ENCODE results near the gene ACOD1. TPM values are rescaled to one million over a fixed set of nuclear protein-coding genes. Genes with fewer than 3 reads are reported as not detected.
"Not testable (repeated sequence)": the region's sequence is repeated elsewhere in the genome, so short reads cannot be mapped to it uniquely, and the experiment has no call there.

The ACOD1 gene
- total RNA-seq, 2 experiments from 2014 or later = not detected

GRCh38 chr13:76955661-76956060, 7.3 kb downstream of the ACOD1 start:
- POLR2A ChIA-PET = no interaction called here
- CTCF ChIA-PET = interaction anchor here (0.9 kb wide), 1 partner anchor 24 kb away, joined by 3 read pairs; no protein-coding TSS in a partner anchor

GRCh38 chr13:76958841-76959432, 10.6 kb downstream of the ACOD1 start:
- peaks cover 3% of the 10 kb centered on the region for H3K27me3 Mint-ChIP-seq
- H3K27ac Mint-ChIP-seq = no peak overlapping the region
- no peak for DNase-seq
- H3K4me1 Mint-ChIP-seq (ENCODE audit: low read depth) = no peaks in the 10 kb centered on the region
- H3K36me3 Mint-ChIP-seq = no peaks in the 10 kb centered on the region
- H3K4me3 Mint-ChIP-seq = no peak overlapping the region
- CTCF ChIA-PET = no interaction called here
- POLR2A ChIA-PET = no interaction called here
- intact Hi-C loops (cut with micrococcal nuclease) = no loop called here
- H3K9me3 Mint-ChIP-seq = peaks cover 31% of the 10 kb centered on the region

More at GRCh38 chr13:76955661-76956060, 7.3 kb downstream of the ACOD1 start:
- intact Hi-C loops (cut with micrococcal nuclease) = no loop called here
- Mint-ChIP-seq H3K4me3 (no peak overlapping the region), H3K9me3 (peaks cover 20% of the 10 kb centered on the region), H3K4me1 (ENCODE audit: low read depth) (no peaks in the 10 kb centered on the region), H3K27ac (no peak overlapping the region), H3K27me3 (peaks cover 12% of the 10 kb centered on the region), H3K36me3 (no peaks in the 10 kb centered on the region)
- DNase-seq = no peak

- CTCF ChIA-PET; H3K4me3 Mint-ChIP-seq; H3K4me1 Mint-ChIP-seq (ENCODE audit: low read depth); H3K36me3 Mint-ChIP-seq; H3K27me3 Mint-ChIP-seq; H3K27ac Mint-ChIP-seq; DNase-seq; intact Hi-C loops (cut with micrococcal nuclease); POLR2A ChIA-PET: not testable (repeated sequence)
- H3K9me3 Mint-ChIP-seq = peaks cover 31% of the 10 kb centered on the region
Observed at GRCh38 chr13:76959734-76960133, 11.4 kb downstream of the ACOD1 start.

GRCh38 chr13:76965759-76966421, 17.6 kb downstream of the ACOD1 start:
- DNase-seq = no peak
- POLR2A ChIA-PET = no interaction called here
- CTCF ChIA-PET = interaction anchor here (1.0 kb wide), 1 partner anchor 14 kb away, joined by 3 read pairs; no protein-coding TSS in a partner anchor
- intact Hi-C loops (cut with micrococcal nuclease) = no loop called here
- Mint-ChIP-seq H3K27me3 (peaks cover 5% of the 10 kb centered on the region), H3K9me3 (peaks cover 9% of the 10 kb centered on the region), H3K36me3 (no peaks in the 10 kb centered on the region), H3K4me1 (ENCODE audit: low read depth) (no peaks in the 10 kb centered on the region), H3K27ac (no peak overlapping the region), H3K4me3 (no peak overlapping the region)

GRCh38 chr13:76967031-76967430, 18.7 kb downstream of the ACOD1 start:
- Mint-ChIP-seq H3K4me3 (no peak overlapping the region), H3K27me3 (peaks cover 7% of the 10 kb centered on the region), H3K27ac (no peak overlapping the region), H3K9me3 (no peaks in the 10 kb centered on the region), H3K4me1 (ENCODE audit: low read depth) (no peaks in the 10 kb centered on the region), H3K36me3 (no peaks in the 10 kb centered on the region)
- intact Hi-C loops (cut with micrococcal nuclease) = no loop called here
- no peak for DNase-seq
- POLR2A ChIA-PET = no interaction called here
- CTCF ChIA-PET = interaction anchor here (1.0 kb wide), 1 partner anchor 13 kb away, joined by 3 read pairs; no protein-coding TSS in a partner anchor

- CTCF ChIA-PET = no interaction called here
- Mint-ChIP-seq H3K4me1 (ENCODE audit: low read depth) (peaks cover 3% of the 10 kb centered on the region), H3K4me3 (no peak overlapping the region), H3K27ac (no peak overlapping the region), H3K27me3 (peaks cover 12% of the 10 kb centered on the region), H3K36me3 (no peaks in the 10 kb centered on the region), H3K9me3 (no peaks in the 10 kb centered on the region)
- POLR2A ChIA-PET = no interaction called here
- intact Hi-C loops (cut with micrococcal nuclease) = no loop called here
- DNase-seq = no peak
Observed at GRCh38 chr13:76968041-76968440, 19.7 kb downstream of the ACOD1 start.

- peaks cover 15% of the 10 kb centered on the region for H3K27me3 Mint-ChIP-seq
- POLR2A ChIA-PET = no interaction called here
Observed at GRCh38 chr13:76969488-76970365, 21.4 kb downstream of the ACOD1 start.

GRCh38 chr13:76971215-76971614, 22.9 kb downstream of the ACOD1 start:
- intact Hi-C loops (cut with micrococcal nuclease) = no loop called here
- no peak overlapping the region for H3K4me3 Mint-ChIP-seq
- no peaks in the 10 kb centered on the region for H3K36me3 Mint-ChIP-seq
- ChIA-PET POLR2A (interaction anchor here (1.1 kb wide), 1 partner anchor 9 kb away, joined by 3 read pairs; no protein-coding TSS in a partner anchor), CTCF (interaction anchor here (0.9 to 1.1 kb wide), 2 partner anchors 9 to 46 kb away, joined by 4 to 6 read pairs; no protein-coding TSS in a partner anchor)
- no peak for DNase-seq
- peaks cover 16% of the 10 kb centered on the region for H3K27me3 Mint-ChIP-seq
- H3K27ac Mint-ChIP-seq = no peak overlapping the region
- H3K9me3 Mint-ChIP-seq = no peaks in the 10 kb centered on the region
- H3K4me1 Mint-ChIP-seq (ENCODE audit: low read depth) = peaks cover 3% of the 10 kb centered on the region

More at GRCh38 chr13:76969488-76970365, 21.4 kb downstream of the ACOD1 start:
- peaks cover 3% of the 10 kb centered on the region for H3K4me1 Mint-ChIP-seq (ENCODE audit: low read depth)
- CTCF ChIA-PET = interaction anchor here (1.1 to 1.5 kb wide), 3 partner anchors 11 to 67 kb away, joined by 4 to 12 read pairs (median 4); no protein-coding TSS in a partner anchor
- no peak for DNase-seq
- H3K27ac Mint-ChIP-seq = no peak overlapping the region
- intact Hi-C loops (cut with micrococcal nuclease) = no loop called here
- H3K9me3 Mint-ChIP-seq = no peaks in the 10 kb centered on the region
- no peaks in the 10 kb centered on the region for H3K36me3 Mint-ChIP-seq
- no peak overlapping the region for H3K4me3 Mint-ChIP-seq

GRCh38 chr13:76971851-76972829, 23.8 kb downstream of the ACOD1 start:
- no peaks in the 10 kb centered on the region for H3K36me3 Mint-ChIP-seq
- CTCF ChIA-PET = no interaction called here
- H3K4me3 Mint-ChIP-seq = no peak overlapping the region
- POLR2A ChIA-PET = no interaction called here
- no peaks in the 10 kb centered on the region for H3K9me3 Mint-ChIP-seq
- no peak for DNase-seq
- H3K27me3 Mint-ChIP-seq = peaks cover 18% of the 10 kb centered on the region
- no peak overlapping the region for H3K27ac Mint-ChIP-seq
- intact Hi-C loops (cut with micrococcal nuclease) = no loop called here
- peaks cover 7% of the 10 kb centered on the region for H3K4me1 Mint-ChIP-seq (ENCODE audit: low read depth)

- no peaks in the 10 kb centered on the region for H3K36me3 Mint-ChIP-seq
- no peak overlapping the region for H3K4me3 Mint-ChIP-seq
- intact Hi-C loops (cut with micrococcal nuclease) = no loop called here
- no peak for DNase-seq
- H3K9me3 Mint-ChIP-seq = no peaks in the 10 kb centered on the region
- CTCF ChIA-PET = no interaction called here
- POLR2A ChIA-PET = interaction anchor here (1.1 kb wide), 1 partner anchor 16 kb away, joined by 3 read pairs; no protein-coding TSS in a partner anchor
- H3K4me1 Mint-ChIP-seq (ENCODE audit: low read depth) = peaks cover 7% of the 10 kb centered on the region
- H3K27ac Mint-ChIP-seq = no peak overlapping the region
- H3K27me3 Mint-ChIP-seq = peaks cover 17% of the 10 kb centered on the region
Observed at GRCh38 chr13:76973920-76974617, 25.8 kb downstream of the ACOD1 start.

GRCh38 chr13:76974618-76974975, 26.3 kb downstream of the ACOD1 start:
- Mint-ChIP-seq H3K27me3 (peaks cover 18% of the 10 kb centered on the region), H3K9me3 (no peaks in the 10 kb centered on the region)
- intact Hi-C loops (cut with micrococcal nuclease) = no loop called here

More at GRCh38 chr13:76974618-76974975, 26.3 kb downstream of the ACOD1 start:
- ChIA-PET POLR2A (no interaction called here), CTCF (no interaction called here)
- DNase-seq = no peak
- Mint-ChIP-seq H3K4me1 (ENCODE audit: low read depth) (peaks cover 7% of the 10 kb centered on the region), H3K27ac (no peak overlapping the region), H3K4me3 (no peak overlapping the region), H3K36me3 (no peaks in the 10 kb centered on the region)
